PFSK-1 (cell line): Measurements from ENCODE around the gene C7orf57.
A peak's percentile ranks its signal among the peaks of the same experiment; 100 is the strongest.

Experiments
- FOXP2 ChIP-seq: optimal IDR thresholded peaks from 2 replicates; pipeline ENCODE3; 2011; ENCODE audit warnings: borderline replicate concordance, control low read depth, inconsistent platforms; ENCODE audit not compliant: insufficient read depth; ENCODE audit errors: extremely low read length, extremely low read depth
- POLR2AphosphoS5 ChIP-seq: IDR thresholded peaks from 2 replicates; pipeline ENCODE4 v1.6.1; 2012; ENCODE audit warnings: low read depth, mild to moderate bottlenecking, control low read depth, low read length, moderate library complexity
- SIN3A ChIP-seq: IDR thresholded peaks from 2 replicates; pipeline ENCODE4 v1.6.1; 2012; ENCODE audit warnings: mild to moderate bottlenecking, low read length, moderate library complexity, borderline replicate concordance; ENCODE audit not compliant: insufficient read depth
- TAF1 ChIP-seq: IDR thresholded peaks from 2 replicates; pipeline ENCODE4 v1.6.1; 2012; ENCODE audit warnings: low read length, control low read depth, borderline replicate concordance; ENCODE audit not compliant: insufficient read depth
- TF ChIP-seq, protein P1 (sequence below), 2 experiments: IDR thresholded peaks; 2 replicates each; pipeline versions ENCODE4 v1.6.1 to v1.8.0; 2011 to 2012; ENCODE audit warnings: low read depth in 2 of 2, low read length in 2 of 2, control low read depth in 1 of 2, inconsistent platforms in 1 of 2, mild to moderate bottlenecking in 1 of 2, moderate library complexity in 1 of 2; ENCODE audit not compliant: insufficient read depth in 1 of 2

The C7orf57 gene

GRCh38 chr7:48109848-48110663 lies 74.7 kb downstream of the C7orf57 start:
- TF ChIP-seq SIN3A: peak; percentile 34; the same call in 1 of the 2 replicates
- no peak for TF ChIP-seq TAF1
- TF ChIP-seq POLR2AphosphoS5: no peak; the same call in 1 of the 2 replicates
- TF ChIP-seq, protein P1, sequence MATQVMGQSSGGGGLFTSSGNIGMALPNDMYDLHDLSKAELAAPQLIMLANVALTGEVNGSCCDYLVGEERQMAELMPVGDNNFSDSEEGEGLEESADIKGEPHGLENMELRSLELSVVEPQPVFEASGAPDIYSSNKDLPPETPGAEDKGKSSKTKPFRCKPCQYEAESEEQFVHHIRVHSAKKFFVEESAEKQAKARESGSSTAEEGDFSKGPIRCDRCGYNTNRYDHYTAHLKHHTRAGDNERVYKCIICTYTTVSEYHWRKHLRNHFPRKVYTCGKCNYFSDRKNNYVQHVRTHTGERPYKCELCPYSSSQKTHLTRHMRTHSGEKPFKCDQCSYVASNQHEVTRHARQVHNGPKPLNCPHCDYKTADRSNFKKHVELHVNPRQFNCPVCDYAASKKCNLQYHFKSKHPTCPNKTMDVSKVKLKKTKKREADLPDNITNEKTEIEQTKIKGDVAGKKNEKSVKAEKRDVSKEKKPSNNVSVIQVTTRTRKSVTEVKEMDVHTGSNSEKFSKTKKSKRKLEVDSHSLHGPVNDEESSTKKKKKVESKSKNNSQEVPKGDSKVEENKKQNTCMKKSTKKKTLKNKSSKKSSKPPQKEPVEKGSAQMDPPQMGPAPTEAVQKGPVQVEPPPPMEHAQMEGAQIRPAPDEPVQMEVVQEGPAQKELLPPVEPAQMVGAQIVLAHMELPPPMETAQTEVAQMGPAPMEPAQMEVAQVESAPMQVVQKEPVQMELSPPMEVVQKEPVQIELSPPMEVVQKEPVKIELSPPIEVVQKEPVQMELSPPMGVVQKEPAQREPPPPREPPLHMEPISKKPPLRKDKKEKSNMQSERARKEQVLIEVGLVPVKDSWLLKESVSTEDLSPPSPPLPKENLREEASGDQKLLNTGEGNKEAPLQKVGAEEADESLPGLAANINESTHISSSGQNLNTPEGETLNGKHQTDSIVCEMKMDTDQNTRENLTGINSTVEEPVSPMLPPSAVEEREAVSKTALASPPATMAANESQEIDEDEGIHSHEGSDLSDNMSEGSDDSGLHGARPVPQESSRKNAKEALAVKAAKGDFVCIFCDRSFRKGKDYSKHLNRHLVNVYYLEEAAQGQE (IDR thresholded peaks at IDR 0.05; ENCODE audit: insufficient read depth in 1 of 2, low read depth in 2 of 2, low read length in 2 of 2): no peak
- no peak for TF ChIP-seq FOXP2

GRCh38 chr7:48110868-48111267 lies 75.5 kb downstream of the C7orf57 start:
- no peak for TF ChIP-seq FOXP2
- no peak for TF ChIP-seq SIN3A
- TF ChIP-seq, protein P1 (IDR thresholded peaks at IDR 0.05; ENCODE audit: insufficient read depth in 1 of 2, low read depth in 2 of 2, low read length in 2 of 2): no peak
- no peak for TF ChIP-seq TAF1
- TF ChIP-seq POLR2AphosphoS5: no peak
